HL-60 (cell line): ENCODE results near the gene ZMAT1.

ENCODE experiments used
- DNase-seq, 2 experiments: peaks; one replicate each; pipeline ENCODE4 v3.0.0-alpha.2; 2010 to 2020; ENCODE audit warnings: low read depth in 1 of 2, low spot score in 1 of 2
- H3K27ac ChIP-seq: fragments of 250-450 bp; sonication (Bioruptor Pico); replicated peaks from 2 replicates; pipeline ENCODE4 v1.5.1; 2020; ENCODE audit warnings: mild to moderate bottlenecking, moderate library complexity
- H3K27me3 ChIP-seq: fragments of 250-450 bp; sonication (Bioruptor Pico); 2 replicates; pipeline ENCODE4 v1.5.1; 2021; ENCODE audit warnings: mild to moderate bottlenecking, moderate library complexity; ENCODE audit not compliant: insufficient read depth, poor library complexity, severe bottlenecking
- H3K4me3 ChIP-seq: replicated peaks from 2 replicates; pipeline ENCODE4 v1.5.1; 2011; ENCODE audit warnings: mild to moderate bottlenecking, control low read depth, low read length; ENCODE audit not compliant: insufficient read depth
- CTCF ChIP-seq: IDR thresholded peaks from one replicate; pipeline ENCODE4 v1.5.1; 2011; ENCODE audit warnings: low read length, control low read depth, inconsistent platforms; ENCODE audit not compliant: insufficient read depth
- GABPA ChIP-seq: IDR thresholded peaks from 2 replicates; pipeline ENCODE4 v1.6.1; 2012; ENCODE audit warnings: low read depth
- POLR2AphosphoS5 ChIP-seq: IDR thresholded peaks from 2 replicates; pipeline ENCODE4 v1.6.1; 2012; ENCODE audit warnings: low read depth
- SPI1 ChIP-seq: IDR thresholded peaks from 2 replicates; pipeline ENCODE4 v1.6.1; 2012; ENCODE audit warnings: low read depth, mild to moderate bottlenecking, borderline replicate concordance
- TF ChIP-seq, protein P1 (sequence below): IDR thresholded peaks from 2 replicates; pipeline ENCODE4 v1.6.1; 2012; ENCODE audit warnings: low read depth; ENCODE audit not compliant: insufficient replicate concordance

Gene ZMAT1

GRCh38 chrX:101958139-101958538 is 26.3 kb upstream of the ZMAT1 start:
- Histone ChIP-seq H3K27me3 (peaks cover 2% of the 10 kb centered on the region), H3K4me3 (no peak overlapping the region), H3K27ac (no peak overlapping the region)
- DNase-seq = no peak
- TF ChIP-seq GABPA (no peak), CTCF (no peak), POLR2AphosphoS5 (no peak), SPI1 (no peak)
- TF ChIP-seq, protein P1, sequence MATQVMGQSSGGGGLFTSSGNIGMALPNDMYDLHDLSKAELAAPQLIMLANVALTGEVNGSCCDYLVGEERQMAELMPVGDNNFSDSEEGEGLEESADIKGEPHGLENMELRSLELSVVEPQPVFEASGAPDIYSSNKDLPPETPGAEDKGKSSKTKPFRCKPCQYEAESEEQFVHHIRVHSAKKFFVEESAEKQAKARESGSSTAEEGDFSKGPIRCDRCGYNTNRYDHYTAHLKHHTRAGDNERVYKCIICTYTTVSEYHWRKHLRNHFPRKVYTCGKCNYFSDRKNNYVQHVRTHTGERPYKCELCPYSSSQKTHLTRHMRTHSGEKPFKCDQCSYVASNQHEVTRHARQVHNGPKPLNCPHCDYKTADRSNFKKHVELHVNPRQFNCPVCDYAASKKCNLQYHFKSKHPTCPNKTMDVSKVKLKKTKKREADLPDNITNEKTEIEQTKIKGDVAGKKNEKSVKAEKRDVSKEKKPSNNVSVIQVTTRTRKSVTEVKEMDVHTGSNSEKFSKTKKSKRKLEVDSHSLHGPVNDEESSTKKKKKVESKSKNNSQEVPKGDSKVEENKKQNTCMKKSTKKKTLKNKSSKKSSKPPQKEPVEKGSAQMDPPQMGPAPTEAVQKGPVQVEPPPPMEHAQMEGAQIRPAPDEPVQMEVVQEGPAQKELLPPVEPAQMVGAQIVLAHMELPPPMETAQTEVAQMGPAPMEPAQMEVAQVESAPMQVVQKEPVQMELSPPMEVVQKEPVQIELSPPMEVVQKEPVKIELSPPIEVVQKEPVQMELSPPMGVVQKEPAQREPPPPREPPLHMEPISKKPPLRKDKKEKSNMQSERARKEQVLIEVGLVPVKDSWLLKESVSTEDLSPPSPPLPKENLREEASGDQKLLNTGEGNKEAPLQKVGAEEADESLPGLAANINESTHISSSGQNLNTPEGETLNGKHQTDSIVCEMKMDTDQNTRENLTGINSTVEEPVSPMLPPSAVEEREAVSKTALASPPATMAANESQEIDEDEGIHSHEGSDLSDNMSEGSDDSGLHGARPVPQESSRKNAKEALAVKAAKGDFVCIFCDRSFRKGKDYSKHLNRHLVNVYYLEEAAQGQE = no peak

DNA sequence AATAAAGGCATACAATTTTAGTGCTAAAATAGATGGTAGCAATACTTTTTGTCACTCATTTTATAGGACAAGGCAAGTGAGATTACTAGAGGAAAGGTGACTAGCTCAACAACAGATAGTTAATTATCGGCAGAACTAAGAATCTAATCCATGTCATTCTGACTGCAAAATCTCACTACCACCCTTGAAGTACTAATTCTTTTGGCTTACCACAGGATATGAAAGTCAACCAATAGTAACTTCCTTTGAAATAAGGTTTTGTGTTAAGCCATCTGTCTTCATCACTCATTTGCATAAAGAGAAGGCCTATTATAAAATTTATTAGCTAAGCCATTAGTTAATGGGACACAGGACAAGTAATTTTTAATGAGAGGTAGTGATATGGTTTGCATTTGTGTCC is 25.3 kb upstream of the ZMAT1 start:
- peaks cover 2% of the 10 kb centered on the region for H3K27me3 ChIP-seq
- TF ChIP-seq, protein P1 = no peak
- TF ChIP-seq POLR2AphosphoS5 (no peak), CTCF (no peak), SPI1 (no peak), GABPA (no peak)

DNA sequence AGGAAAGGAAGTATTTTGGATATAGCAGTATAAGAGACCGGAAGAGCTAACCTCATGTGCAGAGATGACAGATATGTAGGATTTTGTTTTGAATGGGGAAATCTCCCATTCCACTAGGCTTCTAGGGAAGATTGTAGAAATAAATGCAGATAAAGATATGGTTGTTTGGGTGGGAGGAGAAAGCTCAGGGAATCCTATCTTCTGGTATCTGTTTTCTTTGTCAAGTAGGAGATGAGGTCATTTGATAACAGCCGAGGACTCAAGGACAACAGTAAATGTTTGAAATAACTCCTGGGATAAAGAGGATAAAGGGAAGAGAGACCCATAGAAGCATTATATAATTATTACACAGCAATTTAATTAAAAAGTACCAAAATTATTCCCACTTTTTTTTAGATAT is 24.7 kb upstream of the ZMAT1 start:
- TF ChIP-seq POLR2AphosphoS5 (no peak), SPI1 (no peak), CTCF (no peak), GABPA (no peak)
- TF ChIP-seq, protein P1 = no peak
- Histone ChIP-seq H3K27ac (no peak overlapping the region), H3K27me3 (peaks cover 2% of the 10 kb centered on the region), H3K4me3 (no peak overlapping the region)
- no peak for DNase-seq

More for the DNA sequence above, 25.3 kb upstream of the ZMAT1 start:
- no peak overlapping the region for H3K27ac ChIP-seq
- no peak overlapping the region for H3K4me3 ChIP-seq
- no peak for DNase-seq
